Measurements from ENCODE around the gene SNX8.
A peak's percentile ranks its signal among the peaks of the same experiment; 100 is the strongest.
"Not testable (repeated sequence)": the region's sequence is repeated elsewhere in the genome, so short reads cannot be mapped to it uniquely, and the experiment has no call there.

Gene SNX8

DNA sequence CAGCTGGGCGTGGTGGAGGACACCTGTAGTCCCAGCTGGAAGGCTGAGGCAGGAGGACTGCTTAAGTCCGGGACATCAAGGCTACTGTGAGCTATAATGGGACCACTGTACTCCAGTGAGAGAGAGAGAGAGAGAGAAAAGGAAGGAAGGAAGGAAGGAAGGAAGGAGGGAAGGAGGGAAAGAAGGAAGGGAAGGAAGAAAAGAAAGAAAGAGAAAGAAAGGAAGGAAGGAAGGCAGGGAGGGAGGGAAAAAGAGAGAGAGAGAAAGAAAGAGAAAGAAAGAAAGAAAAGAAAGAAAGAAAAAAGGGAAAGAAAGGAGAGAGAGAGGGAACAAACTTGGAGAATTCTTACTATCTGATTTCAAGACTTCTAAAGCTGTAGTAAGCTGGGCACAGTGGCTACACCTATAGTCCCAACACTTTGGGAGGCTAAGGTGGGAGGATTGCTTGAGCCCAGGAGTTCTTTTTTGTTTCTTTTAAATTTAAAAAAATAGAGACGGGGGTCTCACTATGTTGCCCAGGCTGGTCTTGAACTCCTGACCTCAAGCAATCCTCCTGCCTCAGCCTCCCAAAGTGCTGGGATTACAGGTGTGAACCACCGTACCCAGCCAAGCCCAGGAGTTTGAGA, 18.5 kb upstream of the SNX8 start:
- in situ Hi-C loops (cut with HindIII; ENCODE audit: low pct_ligation_motif_present, low pct_unique_long_range_greater_than_20kb, low sequenced_read_pairs); DNase-seq: not testable (repeated sequence)

DNA sequence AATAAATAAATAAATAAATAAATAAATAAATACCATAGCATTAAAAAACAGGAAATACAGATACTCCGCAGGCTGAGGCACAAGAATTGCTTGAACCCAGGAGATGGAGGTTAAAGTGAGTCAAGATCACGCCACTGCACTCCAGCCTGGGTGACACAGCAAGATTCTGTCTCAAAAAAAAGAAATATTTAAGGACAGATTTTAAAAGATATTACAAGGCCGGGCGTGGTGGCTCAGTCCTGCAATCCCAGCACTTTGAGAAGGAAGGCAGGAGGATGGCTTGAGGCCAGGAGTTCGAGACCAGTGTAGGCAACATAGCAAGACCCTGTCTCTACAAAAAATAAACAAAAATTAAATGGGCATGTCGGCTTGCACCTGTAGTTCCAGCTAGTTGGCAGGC, 17.5 kb upstream of the SNX8 start:
- in situ Hi-C loops (cut with HindIII; ENCODE audit: low pct_ligation_motif_present, low pct_unique_long_range_greater_than_20kb, low sequenced_read_pairs): no loop called here
- no peak for DNase-seq

DNA sequence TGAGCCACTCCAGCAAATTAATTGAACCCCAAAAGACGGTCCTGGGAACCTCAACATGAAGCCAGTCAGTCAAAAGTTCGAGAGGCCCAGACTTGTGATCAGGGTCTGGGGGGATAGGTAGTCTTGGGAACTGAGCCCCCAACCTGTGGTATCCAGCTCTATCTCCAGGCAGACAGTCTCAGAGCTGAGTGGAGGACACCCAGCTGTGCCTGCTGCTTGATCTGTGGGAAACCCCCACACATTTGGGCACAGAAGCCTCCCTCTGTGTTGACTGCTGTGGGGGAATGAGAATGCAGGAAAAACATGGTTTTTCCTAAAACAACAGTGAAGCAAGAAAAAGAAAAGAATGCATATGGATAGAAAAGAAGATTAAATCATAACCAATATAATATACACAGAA, 16.3 kb upstream of the SNX8 start:
- in situ Hi-C loops (cut with HindIII; ENCODE audit: low pct_ligation_motif_present, low pct_unique_long_range_greater_than_20kb, low sequenced_read_pairs): no loop called here
- no peak for DNase-seq

DNA sequence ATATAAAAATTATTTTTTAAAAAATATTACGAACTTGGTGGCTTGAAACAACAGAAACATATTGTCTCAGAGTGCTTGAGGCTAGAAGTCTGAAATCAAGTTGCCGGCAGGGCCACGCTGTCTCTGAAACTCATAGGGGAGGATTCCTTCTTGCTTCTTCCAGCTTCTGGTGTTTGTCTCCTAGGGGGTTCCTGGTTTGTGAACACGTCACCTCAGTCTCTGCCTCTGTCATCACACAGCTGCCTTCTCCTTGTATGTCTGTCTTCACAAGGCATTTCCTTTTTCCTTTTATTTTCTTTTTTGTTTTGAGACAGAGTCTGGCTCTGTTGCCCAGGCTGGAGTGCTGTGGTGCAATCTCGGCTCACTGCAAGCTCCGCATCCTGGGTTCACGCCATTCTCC, 12.7 kb upstream of the SNX8 start:
- no peak for DNase-seq
- in situ Hi-C loops (cut with HindIII; ENCODE audit: low pct_ligation_motif_present, low pct_unique_long_range_greater_than_20kb, low sequenced_read_pairs): no loop called here

DNA sequence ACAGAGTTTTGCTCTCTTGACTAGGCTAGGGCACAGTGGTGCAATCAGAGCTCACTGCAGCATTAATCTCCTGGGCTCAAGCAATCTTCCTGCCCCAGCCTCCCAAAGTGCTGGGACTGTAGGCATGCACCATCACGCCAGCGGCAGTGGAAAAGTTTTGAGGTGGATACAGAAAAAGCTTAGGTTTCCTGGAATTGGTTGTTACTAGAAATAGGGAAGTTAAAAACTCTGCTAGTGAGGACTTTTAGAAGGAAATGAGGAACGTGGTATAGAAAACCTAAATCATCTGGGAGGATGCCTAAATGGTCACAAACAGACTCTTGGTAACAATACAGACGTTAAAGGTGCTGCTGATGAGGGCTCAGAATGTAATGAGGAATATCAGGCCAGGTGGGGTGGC, 10.9 kb upstream of the SNX8 start:
- in situ Hi-C loops (cut with HindIII; ENCODE audit: low pct_ligation_motif_present, low pct_unique_long_range_greater_than_20kb, low sequenced_read_pairs): no loop called here
- no peak for DNase-seq

DNA sequence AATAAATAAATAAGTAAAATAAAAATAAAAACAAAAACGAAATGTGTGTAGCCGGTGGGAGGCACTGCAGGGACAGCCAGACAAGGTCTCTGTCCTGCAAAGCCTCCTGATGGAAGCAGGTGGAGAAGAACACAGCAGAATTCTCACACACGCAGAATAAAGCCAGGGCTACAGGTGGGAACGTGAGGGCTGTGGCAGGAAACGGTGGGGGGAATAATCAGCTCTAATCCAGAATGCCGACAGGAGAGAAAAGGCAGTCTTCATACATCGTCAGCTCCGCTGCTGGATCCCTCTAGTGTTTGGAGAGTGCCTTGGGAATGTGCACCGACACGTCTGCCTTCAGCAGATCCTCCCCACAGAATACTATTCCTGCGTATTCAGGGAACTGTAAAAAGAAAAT, 6.8 kb upstream of the SNX8 start:
- DNase-seq: no peak
- in situ Hi-C loops (cut with HindIII; ENCODE audit: low pct_ligation_motif_present, low pct_unique_long_range_greater_than_20kb, low sequenced_read_pairs): no loop called here

DNA sequence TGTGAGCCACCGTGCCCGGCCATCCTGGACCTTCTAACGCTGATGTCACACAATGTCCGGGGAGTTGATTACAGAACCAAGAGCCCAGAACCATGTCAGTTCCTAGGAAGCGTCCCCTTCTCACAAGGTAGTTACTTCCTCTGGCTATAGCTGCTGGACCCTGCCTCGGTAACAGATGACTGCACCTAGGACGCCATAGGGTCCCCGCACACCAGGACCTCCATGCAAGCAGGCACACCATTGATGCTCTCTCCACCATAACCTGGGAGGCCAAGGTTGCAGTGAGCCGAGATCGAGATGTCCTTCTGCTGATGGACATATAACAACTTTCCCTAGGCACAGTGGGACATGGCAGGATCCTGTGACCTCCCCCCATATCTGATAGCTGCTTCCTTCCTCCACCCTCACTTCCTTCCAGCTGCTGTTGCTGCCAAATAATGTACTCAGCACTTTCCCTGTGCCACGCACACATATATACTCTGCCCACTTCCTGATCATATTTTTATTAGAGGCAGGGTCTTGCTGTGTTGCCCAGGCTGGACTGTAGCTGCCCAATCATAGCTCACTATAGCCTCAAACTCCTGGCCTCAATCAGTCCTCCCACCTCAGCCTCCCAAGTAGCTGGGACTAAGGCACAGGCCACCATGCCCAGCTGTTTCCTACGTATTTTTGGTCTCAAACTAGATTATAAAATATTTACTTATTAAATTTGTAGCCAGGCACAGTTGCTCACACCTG, 3.5 kb upstream of the SNX8 start:
- no peak for DNase-seq

DNA sequence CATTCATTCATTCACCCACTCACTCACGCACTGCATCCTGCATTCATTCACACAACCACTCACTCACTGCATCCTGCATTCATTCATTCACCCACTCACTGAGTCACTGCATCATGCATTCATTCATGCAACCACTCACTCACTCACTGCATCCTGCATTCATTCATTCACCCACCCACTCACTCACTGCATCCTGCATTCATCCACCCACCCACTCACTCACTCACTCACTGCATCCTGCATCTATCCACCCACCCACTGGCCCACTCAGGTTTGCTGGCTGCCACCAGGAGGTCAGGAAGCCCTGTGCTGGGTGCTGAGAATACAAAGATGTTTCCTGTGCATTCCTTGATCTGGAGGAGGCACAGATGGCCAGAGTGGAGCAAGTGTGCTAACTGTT, 2.3 kb upstream of the SNX8 start:
- in situ Hi-C loops (cut with HindIII; ENCODE audit: low pct_ligation_motif_present, low pct_unique_long_range_greater_than_20kb, low sequenced_read_pairs): no loop called here
- DNase-seq: no peak

More for the DNA sequence above, 3.5 kb upstream of the SNX8 start:
- in situ Hi-C loops (cut with HindIII; ENCODE audit: low pct_ligation_motif_present, low pct_unique_long_range_greater_than_20kb, low sequenced_read_pairs): no loop called here

DNA sequence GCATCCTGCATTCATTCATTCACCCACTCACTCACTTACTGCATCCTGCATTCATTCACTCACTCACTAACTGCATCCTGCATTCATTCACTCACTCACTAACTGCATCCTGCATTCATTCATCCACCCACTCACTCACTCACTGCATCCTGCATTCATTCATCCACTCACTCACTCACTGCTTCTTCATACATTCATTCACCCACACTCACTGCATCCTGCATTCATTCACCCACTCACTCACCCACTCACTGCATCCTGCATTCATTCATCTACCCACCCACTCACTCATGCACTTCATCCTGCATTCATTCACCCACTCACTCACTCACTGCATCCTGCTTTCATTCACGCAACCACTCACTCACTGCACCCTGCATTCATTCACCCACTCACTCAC, 1.5 kb upstream of the SNX8 start:
- no peak for DNase-seq
- in situ Hi-C loops (cut with HindIII; ENCODE audit: low pct_ligation_motif_present, low pct_unique_long_range_greater_than_20kb, low sequenced_read_pairs): no loop called here

DNA sequence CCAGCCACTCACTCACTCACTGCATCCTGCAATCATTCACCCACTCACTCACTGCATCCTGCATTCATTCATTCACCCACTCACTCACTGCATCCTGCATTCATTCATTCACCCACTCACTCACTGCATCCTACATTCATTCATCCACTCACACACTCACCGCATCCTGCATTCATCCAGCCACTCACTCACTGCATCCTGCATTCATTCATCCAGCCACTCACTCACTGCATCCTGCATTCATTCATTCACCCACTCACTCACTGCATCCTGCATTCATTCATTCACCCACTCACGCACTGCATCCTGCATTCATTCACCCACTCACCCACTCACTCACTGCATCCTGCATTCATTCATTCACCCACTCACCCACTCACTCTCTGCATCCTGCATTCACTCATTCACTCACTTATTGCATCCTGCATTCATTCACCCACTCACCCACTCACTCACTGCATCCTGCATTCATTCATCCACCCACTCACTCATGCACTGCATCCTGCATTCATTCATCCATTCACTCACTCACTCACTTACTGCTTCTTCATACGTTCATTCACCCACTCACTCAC, 802 bp upstream of the SNX8 start:
- DNase-seq; in situ Hi-C loops (cut with HindIII; ENCODE audit: low pct_ligation_motif_present, low pct_unique_long_range_greater_than_20kb, low sequenced_read_pairs): not testable (repeated sequence)

DNA sequence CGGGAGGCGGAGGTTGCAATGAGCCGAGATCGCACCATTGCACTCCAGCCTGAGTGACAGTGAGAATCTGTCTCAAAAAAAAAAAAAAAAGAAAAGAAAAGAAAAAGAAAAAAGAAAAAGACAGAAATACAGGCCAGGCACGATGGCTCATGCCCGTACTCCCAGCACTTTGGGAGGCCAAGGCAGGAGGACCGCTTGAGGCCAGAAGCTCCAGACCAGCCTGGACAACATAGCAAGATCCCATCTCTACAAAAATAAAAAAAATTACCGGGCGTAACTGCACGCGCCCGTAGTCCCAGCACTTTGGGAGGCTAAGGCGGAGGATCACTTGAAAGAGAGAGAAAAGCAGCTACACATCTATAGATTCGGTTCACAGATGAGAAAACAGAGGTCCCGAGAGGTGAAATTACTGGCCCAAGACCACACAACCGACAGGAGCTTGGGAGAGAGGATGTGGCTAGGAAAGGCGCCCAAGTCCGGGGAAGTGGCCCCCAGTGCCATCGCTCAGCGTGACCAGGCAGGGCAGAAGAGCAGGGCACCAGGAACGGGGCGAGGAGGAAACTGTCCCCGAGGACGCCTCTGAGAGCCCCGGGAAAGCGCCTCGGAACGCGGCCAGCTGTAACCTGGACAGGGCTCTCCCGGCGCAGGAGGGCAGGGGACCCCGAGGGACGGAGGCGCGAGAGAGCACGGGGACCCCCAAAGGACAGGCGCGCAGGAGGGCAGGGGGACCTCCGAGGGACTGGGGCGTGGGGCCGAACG, 612 bp downstream of the SNX8 start:
- peak; percentile 50 for DNase-seq
- in situ Hi-C loops (cut with HindIII; ENCODE audit: low pct_ligation_motif_present, low pct_unique_long_range_greater_than_20kb, low sequenced_read_pairs): no loop called here

DNA sequence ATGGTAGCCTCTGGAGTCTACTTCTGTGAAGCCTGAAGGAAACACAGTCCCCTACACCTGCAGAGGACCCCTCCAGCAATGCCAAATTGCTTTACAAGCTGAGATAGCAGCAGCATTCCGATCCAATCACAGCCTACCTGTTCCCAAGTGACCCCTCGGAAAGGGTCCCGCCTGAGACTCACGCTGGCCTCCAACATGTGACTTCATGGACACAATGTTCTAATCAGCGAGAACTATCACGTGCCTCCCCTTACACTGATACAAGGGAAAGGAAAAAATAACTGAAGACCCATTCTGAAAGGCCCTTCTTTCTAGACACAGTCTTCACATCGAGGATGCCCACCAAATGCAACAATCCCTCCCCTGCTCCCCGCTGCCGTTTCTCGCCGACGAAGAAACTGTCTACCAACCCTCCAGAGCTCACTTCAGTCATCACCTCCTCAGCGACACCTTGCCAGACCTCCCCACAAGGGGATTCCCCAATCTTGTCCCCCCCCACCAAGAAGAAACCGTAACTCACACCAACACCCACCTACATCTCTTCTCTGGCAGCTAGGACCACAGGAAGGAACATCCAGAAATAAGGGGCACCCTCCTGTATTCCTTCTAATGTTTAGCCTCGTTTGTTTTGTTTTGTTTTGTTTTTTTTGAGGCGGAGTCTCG, 1.8 kb downstream of the SNX8 start:
- no peak for DNase-seq
- in situ Hi-C loops (cut with HindIII; ENCODE audit: low pct_ligation_motif_present, low pct_unique_long_range_greater_than_20kb, low sequenced_read_pairs): no loop called here

DNA sequence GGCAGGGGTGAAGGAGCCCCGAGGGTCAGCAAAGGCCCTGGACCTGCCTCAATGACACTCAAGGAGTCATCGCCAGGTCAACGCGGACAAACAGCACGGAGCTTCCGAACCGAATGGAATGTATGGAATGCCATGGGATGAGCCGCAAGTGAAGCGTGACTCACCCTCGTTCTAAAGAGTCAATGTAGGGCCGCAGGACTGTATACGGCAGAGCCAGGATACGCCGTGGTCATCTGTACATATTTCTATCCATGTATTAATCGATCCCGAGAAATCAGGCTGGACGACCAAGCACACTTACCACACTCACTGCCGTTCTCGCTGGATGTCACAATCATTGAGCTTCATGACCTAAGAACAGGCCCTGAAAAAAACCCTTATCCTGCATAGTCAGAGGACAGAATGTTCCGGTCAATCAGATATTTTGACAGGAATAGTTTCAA, 4.3 kb downstream of the SNX8 start:
- peak; percentile 99 for DNase-seq
- in situ Hi-C loops (cut with HindIII; ENCODE audit: low pct_ligation_motif_present, low pct_unique_long_range_greater_than_20kb, low sequenced_read_pairs): no loop called here

DNA sequence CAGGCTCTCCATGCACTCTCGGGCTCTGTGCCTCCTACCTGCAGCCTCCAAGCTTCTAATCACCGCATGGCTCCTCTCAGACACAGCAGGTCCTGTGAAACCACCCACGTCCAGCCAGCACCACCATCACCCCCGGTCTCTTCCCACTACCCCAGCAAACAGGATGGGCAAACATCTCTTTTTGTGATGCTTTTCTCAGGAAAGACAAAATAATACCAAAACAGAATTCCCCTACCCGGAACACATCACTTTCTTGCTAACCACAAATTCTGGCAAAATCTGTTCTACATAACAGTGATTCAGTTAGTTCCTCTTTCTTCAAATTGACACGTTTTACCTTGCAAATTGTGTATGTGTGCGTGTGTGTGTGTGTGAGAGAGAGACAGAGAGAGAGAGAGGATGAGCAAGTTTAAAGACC, 6.5 kb downstream of the SNX8 start:
- in situ Hi-C loops (cut with HindIII; ENCODE audit: low pct_ligation_motif_present, low pct_unique_long_range_greater_than_20kb, low sequenced_read_pairs): no loop called here
- DNase-seq: no peak

DNA sequence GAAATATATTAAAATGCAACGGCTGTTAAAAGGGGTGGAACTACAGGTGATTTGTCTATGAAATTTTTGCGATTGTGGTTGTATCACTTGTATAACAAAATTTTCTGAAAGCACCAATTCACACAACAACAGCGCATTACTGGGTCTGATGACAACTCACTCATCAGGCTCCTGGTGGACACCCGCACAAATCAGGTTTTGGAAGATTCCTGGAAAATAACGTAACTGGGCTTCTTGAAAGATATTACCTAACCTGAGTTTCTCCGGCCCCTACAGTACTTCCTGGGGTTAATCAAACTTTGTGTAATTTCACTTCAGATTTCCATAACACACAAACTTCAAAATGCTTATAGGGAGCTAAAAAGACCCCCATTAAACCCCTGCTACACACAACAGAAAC, 7.6 kb downstream of the SNX8 start:
- in situ Hi-C loops (cut with HindIII; ENCODE audit: low pct_ligation_motif_present, low pct_unique_long_range_greater_than_20kb, low sequenced_read_pairs): no loop called here
- no peak for DNase-seq

DNA sequence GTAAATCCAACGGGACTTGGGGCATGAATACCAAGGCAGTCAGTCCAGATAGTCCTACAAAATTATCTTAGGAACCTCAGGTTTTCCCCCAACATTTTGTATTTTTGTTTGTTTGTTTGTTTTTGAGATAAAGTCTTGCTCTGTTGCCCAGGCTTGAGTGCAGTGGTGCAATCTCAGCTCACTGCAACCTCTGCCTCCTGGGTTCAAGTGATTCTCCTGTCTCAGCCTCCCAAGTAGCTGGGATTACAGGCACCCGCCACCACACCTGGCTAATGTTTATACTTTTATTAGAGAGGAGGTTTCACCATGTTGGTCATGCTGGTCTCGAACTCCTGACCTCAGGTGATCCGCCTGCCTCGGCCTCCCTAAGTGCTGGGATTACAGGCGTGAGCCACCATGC, 9.0 kb downstream of the SNX8 start:
- DNase-seq; in situ Hi-C loops (cut with HindIII; ENCODE audit: low pct_ligation_motif_present, low pct_unique_long_range_greater_than_20kb, low sequenced_read_pairs): not testable (repeated sequence)

DNA sequence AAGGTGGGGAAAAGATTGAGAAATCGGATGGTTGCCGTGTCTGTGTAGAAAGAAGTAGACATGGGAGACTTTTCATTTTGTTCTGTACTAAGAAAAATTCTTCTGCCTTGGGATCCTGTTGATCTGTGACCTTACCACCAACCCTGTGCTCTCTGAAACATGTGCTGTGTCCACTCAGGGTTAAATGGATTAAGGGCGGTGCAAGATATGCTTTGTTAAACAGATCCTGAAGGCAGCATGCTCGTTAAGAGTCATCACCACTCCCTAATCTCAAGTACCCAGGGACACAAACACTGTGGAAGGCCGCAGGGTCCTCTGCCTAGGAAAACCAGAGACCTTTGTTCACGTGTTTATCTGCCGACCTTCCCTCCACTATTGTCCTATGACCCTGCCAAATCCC, 10.7 kb downstream of the SNX8 start:
- DNase-seq; in situ Hi-C loops (cut with HindIII; ENCODE audit: low pct_ligation_motif_present, low pct_unique_long_range_greater_than_20kb, low sequenced_read_pairs): not testable (repeated sequence)

DNA sequence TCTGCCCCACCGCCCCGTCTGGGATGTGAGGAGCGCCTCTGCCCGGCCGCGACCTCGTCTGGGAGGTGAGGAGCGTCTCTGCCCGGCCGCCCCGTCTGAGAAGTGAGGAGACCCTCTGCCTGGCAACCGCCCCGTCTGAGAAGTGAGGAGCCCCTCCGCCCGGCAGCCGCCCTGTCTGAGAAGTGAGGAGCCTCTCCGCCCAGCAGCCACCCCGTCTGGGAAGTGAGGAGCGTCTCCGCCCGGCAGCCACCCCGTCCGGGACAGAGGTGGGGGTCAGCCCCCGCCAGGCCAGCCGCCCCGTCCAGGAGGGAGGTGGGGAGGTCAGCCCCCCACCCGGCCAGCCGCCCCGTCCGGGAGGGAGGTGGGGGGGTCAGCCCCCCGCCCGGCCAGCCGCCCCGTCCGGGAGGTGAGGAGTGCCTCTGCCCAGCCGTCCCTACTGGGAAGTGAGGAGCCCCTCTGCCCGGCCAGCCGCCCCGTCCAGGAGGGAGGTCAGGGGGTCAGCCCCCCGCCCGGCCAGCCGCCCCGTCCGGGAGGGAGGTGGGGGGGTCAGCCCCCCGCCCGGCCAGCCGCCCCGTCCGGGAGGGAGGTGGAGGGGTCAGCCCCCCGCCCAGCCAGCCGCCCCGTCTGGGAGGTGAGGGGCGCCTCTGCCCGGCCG, 11.4 kb downstream of the SNX8 start:
- in situ Hi-C loops (cut with HindIII; ENCODE audit: low pct_ligation_motif_present, low pct_unique_long_range_greater_than_20kb, low sequenced_read_pairs); DNase-seq: not testable (repeated sequence)

Data from ACHN (cell line).